Liver (tissue), 9 donors: Measurements from ENCODE around the gene HSPB2. TPM values are rescaled to one million over a fixed set of nuclear protein-coding genes. Genes with fewer than 3 reads are reported as not detected.

Experiments used
- DNase-seq: peaks from one replicate; pipeline ENCODE4 v3.0.0-alpha.2; 2017; ENCODE audit warnings: low spot score
- H3K27ac ChIP-seq, 2 donors: one replicate each; pipeline ENCODE4 v1.7.0; 2013; ENCODE audit warnings: inconsistent platforms in 2 of 2, low read length in 2 of 2, control low read depth in 1 of 2, low read depth in 1 of 2, mild to moderate bottlenecking in 1 of 2
- H3K27me3 ChIP-seq, 4 donors: one replicate each; pipeline versions ENCODE4 v1.6.1 to v1.7.0; 2013; ENCODE audit warnings: low read length in 3 of 4, inconsistent platforms in 1 of 4, mild to moderate bottlenecking in 1 of 4, moderate library complexity in 1 of 4; ENCODE audit not compliant: control insufficient read depth in 4 of 4, insufficient read depth in 4 of 4
- H3K36me3 ChIP-seq, 4 donors: one replicate each; pipeline versions ENCODE4 v1.6.1 to v1.7.0; 2013; ENCODE audit warnings: low read length in 3 of 4, mild to moderate bottlenecking in 3 of 4, low read depth in 1 of 4, moderate library complexity in 1 of 4; ENCODE audit not compliant: control insufficient read depth in 4 of 4, insufficient read depth in 3 of 4
- H3K4me1 ChIP-seq, 4 donors: one replicate each; pipeline versions ENCODE4 v1.6.1 to v1.7.0; 2013; ENCODE audit warnings: low read length in 3 of 4, mild to moderate bottlenecking in 3 of 4, moderate library complexity in 1 of 4; ENCODE audit not compliant: control insufficient read depth in 4 of 4, insufficient read depth in 4 of 4
- H3K4me3 ChIP-seq, 3 donors: one replicate each; pipeline versions ENCODE4 v1.6.1 to v1.7.0; 2013; ENCODE audit warnings: low read length in 3 of 3, control low read depth in 1 of 3, low read depth in 1 of 3, mild to moderate bottlenecking in 1 of 3
- H3K9ac ChIP-seq, 2 donors: one replicate each; pipeline ENCODE4 v1.7.0; 2013; ENCODE audit warnings: low read length in 2 of 2, mild to moderate bottlenecking in 2 of 2, moderate library complexity in 2 of 2, control low read depth in 1 of 2, low read depth in 1 of 2
- H3K9me3 ChIP-seq, 4 donors: one replicate each; pipeline versions ENCODE4 v1.6.1 to v1.7.0; 2013; ENCODE audit warnings: low read length in 3 of 4; ENCODE audit not compliant: control insufficient read depth in 4 of 4
- ATF3 ChIP-seq: IDR thresholded peaks from 2 replicates; pipeline ENCODE4 v1.6.1; 2016; ENCODE audit warnings: antibody characterized with exemption
- CTCF ChIP-seq: fragments of 150-350 bp; IDR thresholded peaks from 2 replicates; pipeline ENCODE4 v1.5.1; 2017; ENCODE audit warnings: improper control_type of control experiment, low read depth, low read length; ENCODE audit not compliant: missing input control
- EGR1 ChIP-seq, 2 donors: IDR thresholded peaks; 2 replicates each; pipeline ENCODE4 v1.6.1; 2016 to 2018; ENCODE audit warnings: antibody characterized with exemption in 2 of 2, low read depth in 2 of 2
- FOXA1 ChIP-seq: IDR thresholded peaks from 2 replicates; pipeline ENCODE4 v1.6.1; 2016; ENCODE audit warnings: antibody characterized with exemption
- FOXA2 ChIP-seq: IDR thresholded peaks from 2 replicates; pipeline ENCODE4 v1.6.1; 2016; ENCODE audit warnings: antibody characterized with exemption
- GABPA ChIP-seq, 2 donors: IDR thresholded peaks in 1 of 2; conservative IDR thresholded peaks in 1 of 2; 2 replicates each; pipeline ENCODE4 v1.6.1; 2016; ENCODE audit warnings: antibody characterized with exemption in 2 of 2, mild to moderate bottlenecking in 1 of 2, moderate library complexity in 1 of 2
- HNF4A ChIP-seq, 2 donors: conservative IDR thresholded peaks; 2 replicates each; pipeline ENCODE4 v1.6.1; 2016; ENCODE audit warnings: antibody characterized with exemption in 2 of 2, mild to moderate bottlenecking in 2 of 2
- HNF4G ChIP-seq: IDR thresholded peaks from 2 replicates; pipeline ENCODE4 v1.6.1; 2016; ENCODE audit warnings: antibody characterized with exemption
- JUND ChIP-seq, 2 donors: IDR thresholded peaks; 2 replicates each; pipeline ENCODE4 v1.6.1; 2016; ENCODE audit warnings: antibody characterized with exemption in 2 of 2
- MAX ChIP-seq: IDR thresholded peaks from 2 replicates; pipeline ENCODE4 v1.6.1; 2016; ENCODE audit warnings: antibody characterized with exemption
- NR2F2 ChIP-seq: IDR thresholded peaks from 2 replicates; pipeline ENCODE4 v1.6.1; 2016; ENCODE audit warnings: antibody characterized with exemption
- RAD21 ChIP-seq, 2 donors: IDR thresholded peaks; 2 replicates each; pipeline ENCODE4 v1.6.1; 2016; ENCODE audit warnings: antibody characterized with exemption in 2 of 2, mild to moderate bottlenecking in 2 of 2
- RXRA ChIP-seq, 2 donors: IDR thresholded peaks; 2 replicates each; pipeline ENCODE4 v1.6.1; 2017 to 2018; ENCODE audit warnings: antibody characterized with exemption in 2 of 2, mild to moderate bottlenecking in 1 of 2
- SP1 ChIP-seq: IDR thresholded peaks from 2 replicates; pipeline ENCODE4 v1.6.1; 2018; ENCODE audit warnings: antibody characterized with exemption, mild to moderate bottlenecking
- TAF1 ChIP-seq: conservative IDR thresholded peaks from 2 replicates; pipeline ENCODE4 v1.6.1; 2016; ENCODE audit warnings: antibody characterized with exemption, mild to moderate bottlenecking
- YY1 ChIP-seq: IDR thresholded peaks from 2 replicates; pipeline ENCODE4 v1.6.1; 2016; ENCODE audit warnings: antibody characterized with exemption, mild to moderate bottlenecking
- ZBTB33 ChIP-seq: IDR thresholded peaks from 2 replicates; pipeline ENCODE4 v1.6.1; 2016; ENCODE audit warnings: antibody characterized with exemption
- WGBS: extraction: QIAGEN DNeasy Blood & Tissue Kit; methylation state at CpG from one replicate; pipeline ENCODE4 v1.1.7; 2013; 5-methylcytosine and 5-hydroxymethylcytosine counted together
- polyA plus RNA-seq, 2 donors: library from polyadenylated mRNA; stranded (reverse) in 1 of 2; unstranded in 1 of 2; fragments of 200-250 nt in 1 of 2; fragments of >200 nt in 1 of 2; fragmentation: Nextera tagmentation in 1 of 2; extraction: Ambion mirVana in 1 of 2; gene quantifications; one replicate each; pipeline versions ENCODE4 v1.2.1 to v1.2.3, GENCODE V29; 2013 to 2015
- total RNA-seq, 2 donors: library from RNA; depleted of rRNA; stranded (reverse); fragments of >200 nt; gene quantifications; one replicate each; pipeline ENCODE4 v1.2.3, GENCODE V29; 2014
- TF ChIP-seq, protein P1 (sequence below): IDR thresholded peaks from 2 replicates; pipeline ENCODE4 v1.6.1; 2016; ENCODE audit warnings: antibody characterized with exemption, mild to moderate bottlenecking
- donor health status: healthy.
- donor health status: healthy.
- donor health status: healthy.
- donor health status: healthy.
- donor health status: healthy.

The HSPB2 gene
- total and polyA plus RNA-seq, 4 donors, result 0.14 to 0.85 (median 0.61) TPM; not detected in 1

DNA sequence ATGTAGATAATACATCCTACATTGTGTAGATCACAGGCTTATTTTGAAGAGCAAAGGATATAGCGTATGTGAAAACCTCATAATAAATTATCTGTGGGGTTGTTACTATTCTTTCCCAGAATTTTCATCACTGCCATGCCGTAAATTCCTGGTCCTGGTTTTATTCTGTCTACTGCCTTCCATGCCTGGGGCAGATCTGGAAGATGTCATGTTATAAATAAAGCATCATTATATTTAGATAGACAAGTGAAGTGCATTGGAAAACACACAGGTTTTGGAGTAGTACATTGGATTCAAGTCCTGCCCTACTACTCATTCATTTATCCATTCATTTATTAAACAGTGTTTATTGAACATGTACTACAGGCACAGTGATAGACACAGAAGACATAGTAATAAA is 8.4 kb downstream of the HSPB2 start:
- no peak overlapping the region for H3K4me3 ChIP-seq
- TF ChIP-seq MAX, result no peak
- TF ChIP-seq SP1, result no peak
- no peak for TF ChIP-seq ZBTB33
- TF ChIP-seq FOXA2, result no peak
- TF ChIP-seq EGR1 (IDR thresholded peaks at IDR 0.05; ENCODE audit: low read depth in 2 of 2), result no peak
- no peak for TF ChIP-seq TAF1
- TF ChIP-seq NR2F2, result no peak
- TF ChIP-seq RXRA (IDR thresholded peaks at IDR 0.05), result no peak
- no peak for TF ChIP-seq FOXA1
- no peak for TF ChIP-seq HNF4A (conservative IDR thresholded peaks at IDR 0.05)
- no peak for TF ChIP-seq RAD21 (IDR thresholded peaks at IDR 0.05)
- TF ChIP-seq, protein P1, sequence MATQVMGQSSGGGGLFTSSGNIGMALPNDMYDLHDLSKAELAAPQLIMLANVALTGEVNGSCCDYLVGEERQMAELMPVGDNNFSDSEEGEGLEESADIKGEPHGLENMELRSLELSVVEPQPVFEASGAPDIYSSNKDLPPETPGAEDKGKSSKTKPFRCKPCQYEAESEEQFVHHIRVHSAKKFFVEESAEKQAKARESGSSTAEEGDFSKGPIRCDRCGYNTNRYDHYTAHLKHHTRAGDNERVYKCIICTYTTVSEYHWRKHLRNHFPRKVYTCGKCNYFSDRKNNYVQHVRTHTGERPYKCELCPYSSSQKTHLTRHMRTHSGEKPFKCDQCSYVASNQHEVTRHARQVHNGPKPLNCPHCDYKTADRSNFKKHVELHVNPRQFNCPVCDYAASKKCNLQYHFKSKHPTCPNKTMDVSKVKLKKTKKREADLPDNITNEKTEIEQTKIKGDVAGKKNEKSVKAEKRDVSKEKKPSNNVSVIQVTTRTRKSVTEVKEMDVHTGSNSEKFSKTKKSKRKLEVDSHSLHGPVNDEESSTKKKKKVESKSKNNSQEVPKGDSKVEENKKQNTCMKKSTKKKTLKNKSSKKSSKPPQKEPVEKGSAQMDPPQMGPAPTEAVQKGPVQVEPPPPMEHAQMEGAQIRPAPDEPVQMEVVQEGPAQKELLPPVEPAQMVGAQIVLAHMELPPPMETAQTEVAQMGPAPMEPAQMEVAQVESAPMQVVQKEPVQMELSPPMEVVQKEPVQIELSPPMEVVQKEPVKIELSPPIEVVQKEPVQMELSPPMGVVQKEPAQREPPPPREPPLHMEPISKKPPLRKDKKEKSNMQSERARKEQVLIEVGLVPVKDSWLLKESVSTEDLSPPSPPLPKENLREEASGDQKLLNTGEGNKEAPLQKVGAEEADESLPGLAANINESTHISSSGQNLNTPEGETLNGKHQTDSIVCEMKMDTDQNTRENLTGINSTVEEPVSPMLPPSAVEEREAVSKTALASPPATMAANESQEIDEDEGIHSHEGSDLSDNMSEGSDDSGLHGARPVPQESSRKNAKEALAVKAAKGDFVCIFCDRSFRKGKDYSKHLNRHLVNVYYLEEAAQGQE, result no peak
- TF ChIP-seq GABPA (IDR thresholded peaks at IDR 0.05 in 1 of 2, conservative IDR thresholded peaks at IDR 0.05 in 1 of 2), result no peak
- TF ChIP-seq CTCF, result no peak
- no peak for TF ChIP-seq ATF3
- TF ChIP-seq JUND (IDR thresholded peaks at IDR 0.05), result no peak
- TF ChIP-seq HNF4G, result no peak
- no peak for TF ChIP-seq YY1
- WGBS, result 74% methylated on average over 2 of the region's 2 CpGs
- no peaks in the 10 kb centered on the region for H3K36me3 ChIP-seq
- DNase-seq, result no peak
- no peaks in the 10 kb centered on the region for H3K9me3 ChIP-seq
- no peaks in the 10 kb centered on the region for H3K27me3 ChIP-seq
- peaks cover 0 to 48% (median 34%) of the 10 kb centered on the region in 4 donors for H3K4me1 ChIP-seq
- no peak overlapping the region for H3K27ac ChIP-seq
- H3K9ac ChIP-seq, result no peak overlapping the region
